GM12878 (cell line): ENCODE results near the gene POF1B. TPM values are rescaled to one million over a fixed set of nuclear protein-coding genes. Genes with fewer than 3 reads are reported as not detected.
A peak's percentile ranks its signal among the peaks of the same experiment; 100 is the strongest.

Experiments
- ATAC-seq: fragments of 200-7000 bp; cut with Tn5 transposase; 3 replicates; pipeline ENCODE4 v1.9.1; 2020; ENCODE audit warnings: mild to moderate bottlenecking, moderate library complexity
- BruUV-seq: library from RNA; stranded (reverse); fragments of 400-500 nt; replicated peaks from 2 replicates; lab custom pipeline; 2021; lab: Mats Ljungman, UMichigan
- CTCF ChIA-PET: fragments of 300-600 bp; sonication (Branson Sonifier 250); formaldehyde crosslinking; extraction: SDS; loops from one replicate; lab custom pipeline; 2021; ENCODE audit warnings: inconsistent platforms; lab: Yijun Ruan, JAX
- POLR2A ChIA-PET: fragments of 350-600 bp; formaldehyde crosslinking; extraction: SDS; loops from one replicate; lab custom pipeline; 2021; ENCODE audit warnings: inconsistent platforms; lab: Charles Lee
- RAD21 ChIA-PET: fragments of 300-600 bp; sonication (Branson Sonifier 250); formaldehyde crosslinking; loops from one replicate; lab custom pipeline; 2023; ENCODE audit warnings: antibody characterized with exemption; ENCODE audit not compliant: unreplicated experiment; lab: Charles Lee
- SMC1A ChIA-PET: fragments of 300-600 bp; sonication (Branson Sonifier 250); formaldehyde crosslinking; loops from one replicate; lab custom pipeline; 2023; ENCODE audit not compliant: unreplicated experiment, uncharacterized antibody; lab: Charles Lee
- DNase-seq: peaks from one replicate; pipeline ENCODE4 v3.0.0-alpha.2; 2011; ENCODE audit warnings: low read depth, low spot score
- FAIRE-seq: peaks from 3 replicates; lab custom pipeline; 2011; peaks lifted over from hg19 to GRCh38; lab: Jason Lieb, UNC
- H2AFZ ChIP-seq: 2 replicates; pipeline ENCODE4 v1.6.0; 2011; ENCODE audit warnings: low read depth, low read length, control low read depth; ENCODE audit not compliant: control insufficient read depth
- H3K27ac ChIP-seq: 2 replicates; pipeline ENCODE4 v1.5.1; 2011; ENCODE audit warnings: control low read depth; ENCODE audit not compliant: control insufficient read depth, insufficient read depth
- H3K27me3 ChIP-seq, 2 experiments: replicated peaks in 1 of 2; 2 replicates each; pipeline versions ENCODE4 v1.6.0 to v1.6.1; 2011; ENCODE audit warnings: low read length in 1 of 2; ENCODE audit not compliant: control insufficient read depth in 2 of 2, insufficient read depth in 2 of 2
- H3K36me3 ChIP-seq, 2 experiments: 2 replicates each; pipeline ENCODE4 v1.5.1; 2011; ENCODE audit warnings: low read length in 1 of 2; ENCODE audit not compliant: control insufficient read depth in 2 of 2, insufficient read depth in 2 of 2
- H3K4me1 ChIP-seq: 2 replicates; pipeline ENCODE4 v1.6.1; 2011; ENCODE audit warnings: mild to moderate bottlenecking, low read length, moderate library complexity, mixed read lengths; ENCODE audit not compliant: control insufficient read depth, insufficient read depth
- H3K4me2 ChIP-seq: 2 replicates; pipeline ENCODE4 v1.6.0; 2011; ENCODE audit warnings: control low read depth; ENCODE audit not compliant: control insufficient read depth, insufficient read depth
- H3K4me3 ChIP-seq: fragments of 200-600 bp; sonication (generic); 2 replicates; pipeline ENCODE4 v1.5.1; 2016
- H3K79me2 ChIP-seq: 2 replicates; pipeline ENCODE4 v1.6.0; 2011; ENCODE audit warnings: low read length; ENCODE audit not compliant: control insufficient read depth, insufficient read depth
- H3K9ac ChIP-seq: 2 replicates; pipeline ENCODE4 v1.8.0; 2011; ENCODE audit warnings: low read length, control low read depth, mixed read lengths; ENCODE audit not compliant: control insufficient read depth, insufficient read depth
- H3K9me3 ChIP-seq: replicated peaks from 3 replicates; pipeline ENCODE4 v1.5.1; 2011; ENCODE audit warnings: mild to moderate bottlenecking, low read length; ENCODE audit not compliant: control insufficient read depth, insufficient read depth
- H4K20me1 ChIP-seq: 2 replicates; pipeline ENCODE4 v1.6.0; 2011; ENCODE audit not compliant: control insufficient read depth, insufficient read depth
- ATF7 ChIP-seq: fragments of 450-650 bp; IDR thresholded peaks from 2 replicates; pipeline ENCODE4 v1.6.1; 2016; ENCODE audit warnings: low read depth, mild to moderate bottlenecking
- BACH1 ChIP-seq: fragments of 450-650 bp; IDR thresholded peaks from 2 replicates; pipeline ENCODE4 v1.6.1; 2017; ENCODE audit warnings: mild to moderate bottlenecking, borderline replicate concordance
- CTCF ChIP-seq, 3 experiments: IDR thresholded peaks in 2 of 3; conservative IDR thresholded peaks in 1 of 3; 2 replicates each; pipeline ENCODE4 v1.5.1; 2011; ENCODE audit warnings: low read depth in 3 of 3, low read length in 3 of 3, mild to moderate bottlenecking in 3 of 3, control low read depth in 2 of 3, moderate library complexity in 2 of 3, inconsistent platforms in 1 of 3, mixed read lengths in 1 of 3; ENCODE audit not compliant: control insufficient read depth in 2 of 3, insufficient read depth in 1 of 3; ENCODE audit errors: extremely low read depth in 1 of 3
- IRF3 ChIP-seq: fragments of 450-650 bp; IDR thresholded peaks from 2 replicates; pipeline ENCODE4 v1.6.1; 2014; ENCODE audit warnings: mild to moderate bottlenecking
- PKNOX1 ChIP-seq: fragments of 450-650 bp; IDR thresholded peaks from 2 replicates; pipeline ENCODE4 v1.6.1; 2016; ENCODE audit warnings: mild to moderate bottlenecking
- SIX5 ChIP-seq: IDR thresholded peaks from 2 replicates; pipeline ENCODE4 v1.6.1; 2011; ENCODE audit warnings: mild to moderate bottlenecking, low read depth, low read length, moderate library complexity; ENCODE audit not compliant: severe bottlenecking
- WGBS: methylation state at CpG from one replicate; pipeline ENCODE4 v1.1.6; 2016; ENCODE audit warnings: low lambda C conversion rate; ENCODE audit not compliant: insufficient replicate concordance, insufficient coverage; ENCODE audit errors: missing lambda C conversion rate; 5-methylcytosine and 5-hydroxymethylcytosine counted together
- in situ Hi-C: fragments of 300-500 bp; cut with MboI; formaldehyde crosslinking; loops from 9 replicates; pipeline ENCODE4 v1.14.3; 2018; ENCODE audit warnings: mixed read lengths
- intact Hi-C: fragments of 100-400 bp; cut with micrococcal nuclease; formaldehyde crosslinking; loops from one replicate; pipeline ENCODE4 v1.14.2; 2022; ENCODE audit not compliant: unreplicated experiment
- polyA plus RNA-seq, 11 experiments: library from polyadenylated mRNA; depleted of rRNA in 4 of 11; unstranded in 6 of 11; stranded (reverse) in 5 of 11; fragments of >200 nt; fragmentation: Nextera tagmentation in 4 of 11; fragmentation: Illumina TruSeq in 1 of 11; extraction: Ambion mirVana in 4 of 11; extraction: Trizol in 1 of 11; gene quantifications; 1 replicate in 1 of 11; 2 replicates in 10 of 11; pipeline versions ENCODE4 v1.2.1 to v1.2.3, GENCODE V29; 2011 to 2016; ENCODE audit warnings: inconsistent platforms in 2 of 11, missing spikeins in 2 of 11, low read depth in 1 of 11
- total RNA-seq, 4 experiments: library from RNA; depleted of rRNA in 3 of 4; stranded (reverse); fragments of >200 nt in 3 of 4; fragmentation: Illumina TruSeq in 1 of 4; extraction: Trizol in 1 of 4; gene quantifications; 2 replicates each; pipeline versions ENCODE4 v1.2.1 to v1.2.3, GENCODE V29; 2013 to 2021
- TF ChIP-seq, protein P1 (sequence below): fragments of 450-650 bp; formaldehyde crosslinking; IDR thresholded peaks from 2 replicates; pipeline ENCODE4 v1.5.0; 2022; ENCODE audit warnings: mild to moderate bottlenecking, missing genetic modification characterization
- TF ChIP-seq, protein P2 (sequence below): fragments of 450-650 bp; IDR thresholded peaks from 2 replicates; pipeline ENCODE4 v1.6.1; 2016; ENCODE audit warnings: mild to moderate bottlenecking, moderate library complexity, borderline replicate concordance

POF1B gene
- total and polyA plus RNA-seq, 10 of the 15 experiments (the other 5 are each of a cell fraction or from before 2014, with no cell fraction given), result 0.14 to 13.5 (median 0.99) TPM

- TF ChIP-seq PKNOX1 (no peak), BACH1 (no peak), SIX5 (no peak), IRF3 (no peak)
- TF ChIP-seq, protein P1, sequence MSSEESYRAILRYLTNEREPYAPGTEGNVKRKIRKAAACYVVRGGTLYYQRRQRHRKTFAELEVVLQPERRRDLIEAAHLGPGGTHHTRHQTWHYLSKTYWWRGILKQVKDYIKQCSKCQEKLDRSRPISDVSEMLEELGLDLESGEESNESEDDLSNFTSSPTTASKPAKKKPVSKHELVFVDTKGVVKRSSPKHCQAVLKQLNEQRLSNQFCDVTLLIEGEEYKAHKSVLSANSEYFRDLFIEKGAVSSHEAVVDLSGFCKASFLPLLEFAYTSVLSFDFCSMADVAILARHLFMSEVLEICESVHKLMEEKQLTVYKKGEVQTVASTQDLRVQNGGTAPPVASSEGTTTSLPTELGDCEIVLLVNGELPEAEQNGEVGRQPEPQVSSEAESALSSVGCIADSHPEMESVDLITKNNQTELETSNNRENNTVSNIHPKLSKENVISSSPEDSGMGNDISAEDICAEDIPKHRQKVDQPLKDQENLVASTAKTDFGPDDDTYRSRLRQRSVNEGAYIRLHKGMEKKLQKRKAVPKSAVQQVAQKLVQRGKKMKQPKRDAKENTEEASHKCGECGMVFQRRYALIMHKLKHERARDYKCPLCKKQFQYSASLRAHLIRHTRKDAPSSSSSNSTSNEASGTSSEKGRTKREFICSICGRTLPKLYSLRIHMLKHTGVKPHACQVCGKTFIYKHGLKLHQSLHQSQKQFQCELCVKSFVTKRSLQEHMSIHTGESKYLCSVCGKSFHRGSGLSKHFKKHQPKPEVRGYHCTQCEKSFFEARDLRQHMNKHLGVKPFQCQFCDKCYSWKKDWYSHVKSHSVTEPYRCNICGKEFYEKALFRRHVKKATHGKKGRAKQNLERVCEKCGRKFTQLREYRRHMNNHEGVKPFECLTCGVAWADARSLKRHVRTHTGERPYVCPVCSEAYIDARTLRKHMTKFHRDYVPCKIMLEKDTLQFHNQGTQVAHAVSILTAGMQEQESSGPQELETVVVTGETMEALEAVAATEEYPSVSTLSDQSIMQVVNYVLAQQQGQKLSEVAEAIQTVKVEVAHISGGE, result no peak
Observed at GRCh38 chrX:85378461-85378860, 1.0 kb downstream of the POF1B start (continued).

DNA sequence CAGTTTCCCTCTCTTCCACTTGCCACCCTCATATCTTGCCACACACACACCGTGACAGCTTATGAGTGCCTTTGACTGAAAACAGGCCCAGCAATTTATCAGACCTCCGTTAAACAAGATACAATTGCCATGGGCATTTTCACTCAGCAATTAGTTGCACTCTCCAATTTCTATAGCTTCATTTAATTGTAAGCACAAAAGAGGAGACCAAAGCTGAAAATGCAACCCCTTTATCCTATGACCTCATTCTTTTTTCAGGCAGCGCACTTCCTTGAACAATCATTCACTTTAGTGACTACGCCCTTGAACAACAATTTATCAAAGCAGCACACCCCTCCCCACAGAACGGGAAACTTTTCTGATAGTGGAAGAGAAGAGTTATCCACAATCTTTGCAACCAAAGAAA, 4.1 kb downstream of the POF1B start:
- Histone ChIP-seq H3K9me3 (no peaks in the 10 kb centered on the region), H3K27ac (no peak overlapping the region), H3K9ac (0 out of 2 replicates have a peak overlapping the region, but pooled peaks have one; percentile 35), H3K4me3 (peak overlapping the region; percentile 47), H4K20me1 (no peaks in the 10 kb centered on the region), H3K4me1 (no peaks in the 10 kb centered on the region), H3K4me2 (no peak overlapping the region), H2AFZ (no peak overlapping the region), H3K27me3 (no peaks in the 10 kb centered on the region), H3K36me3 (no peaks in the 10 kb centered on the region), H3K79me2 (no peaks in the 10 kb centered on the region; the same call in 1 of the 2 replicates)
- WGBS, result 6% methylated on average over 5 of the region's 5 CpGs
- intact Hi-C loops, result loop anchor here (2.0 to 5.0 kb wide), 2 partner anchors 131 to 263 kb away; no protein-coding TSS in a partner anchor
- CTCF ChIA-PET, result interaction anchor here (0.9 to 1.3 kb wide), 2 partner anchors 131 to 251 kb away, joined by 3 read pairs; no protein-coding TSS in a partner anchor
- ATAC-seq (peak; percentile 25), FAIRE-seq (no peak), DNase-seq (no peak)
- POLR2A ChIA-PET, result no interaction called here
- SMC1A ChIA-PET, result interaction anchor here (0.6 to 1.3 kb wide), 2 partner anchors 28 to 264 kb away, joined by 3 read pairs; no protein-coding TSS in a partner anchor
- BruUV-seq, result no TSS peak
- in situ Hi-C loops, result no loop called here
- RAD21 ChIA-PET, result interaction anchor here (0.5 to 1.2 kb wide), 3 partner anchors 19 to 264 kb away, joined by 3 read pairs; no protein-coding TSS in a partner anchor
- TF ChIP-seq, protein P2, sequence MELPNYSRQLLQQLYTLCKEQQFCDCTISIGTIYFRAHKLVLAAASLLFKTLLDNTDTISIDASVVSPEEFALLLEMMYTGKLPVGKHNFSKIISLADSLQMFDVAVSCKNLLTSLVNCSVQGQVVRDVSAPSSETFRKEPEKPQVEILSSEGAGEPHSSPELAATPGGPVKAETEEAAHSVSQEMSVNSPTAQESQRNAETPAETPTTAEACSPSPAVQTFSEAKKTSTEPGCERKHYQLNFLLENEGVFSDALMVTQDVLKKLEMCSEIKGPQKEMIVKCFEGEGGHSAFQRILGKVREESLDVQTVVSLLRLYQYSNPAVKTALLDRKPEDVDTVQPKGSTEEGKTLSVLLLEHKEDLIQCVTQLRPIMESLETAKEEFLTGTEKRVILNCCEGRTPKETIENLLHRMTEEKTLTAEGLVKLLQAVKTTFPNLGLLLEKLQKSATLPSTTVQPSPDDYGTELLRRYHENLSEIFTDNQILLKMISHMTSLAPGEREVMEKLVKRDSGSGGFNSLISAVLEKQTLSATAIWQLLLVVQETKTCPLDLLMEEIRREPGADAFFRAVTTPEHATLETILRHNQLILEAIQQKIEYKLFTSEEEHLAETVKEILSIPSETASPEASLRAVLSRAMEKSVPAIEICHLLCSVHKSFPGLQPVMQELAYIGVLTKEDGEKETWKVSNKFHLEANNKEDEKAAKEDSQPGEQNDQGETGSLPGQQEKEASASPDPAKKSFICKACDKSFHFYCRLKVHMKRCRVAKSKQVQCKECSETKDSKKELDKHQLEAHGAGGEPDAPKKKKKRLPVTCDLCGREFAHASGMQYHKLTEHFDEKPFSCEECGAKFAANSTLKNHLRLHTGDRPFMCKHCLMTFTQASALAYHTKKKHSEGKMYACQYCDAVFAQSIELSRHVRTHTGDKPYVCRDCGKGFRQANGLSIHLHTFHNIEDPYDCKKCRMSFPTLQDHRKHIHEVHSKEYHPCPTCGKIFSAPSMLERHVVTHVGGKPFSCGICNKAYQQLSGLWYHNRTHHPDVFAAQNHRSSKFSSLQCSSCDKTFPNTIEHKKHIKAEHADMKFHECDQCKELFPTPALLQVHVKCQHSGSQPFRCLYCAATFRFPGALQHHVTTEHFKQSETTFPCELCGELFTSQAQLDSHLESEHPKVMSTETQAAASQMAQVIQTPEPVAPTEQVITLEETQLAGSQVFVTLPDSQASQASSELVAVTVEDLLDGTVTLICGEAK, result no peak
- TF ChIP-seq CTCF (IDR thresholded peaks at IDR 0.05 in 2 of 3, conservative IDR thresholded peaks at IDR 0.05 in 1 of 3; ENCODE audit: control insufficient read depth in 2 of 3, extremely low read depth in 1 of 3, insufficient read depth in 1 of 3, low read depth in 3 of 3, low read length in 3 of 3) (no peak), ATF7 (peak; percentile 81)
